Subcutaneous adipose tissue (tissue), 4 donors: ENCODE data around the gene XRCC5. TPM values are rescaled to one million over a fixed set of nuclear protein-coding genes. Genes with fewer than 3 reads are reported as not detected.

ENCODE experiments used
- CTCF ChIP-seq: fragments of 450-650 bp; IDR thresholded peaks from one replicate; pipeline ENCODE4 v1.5.1; 2016; ENCODE audit warnings: low read depth, mild to moderate bottlenecking, control low read depth, antibody characterized with exemption, moderate library complexity
- total RNA-seq, 4 donors: library from RNA; depleted of rRNA; stranded (reverse); fragments of >200 nt; gene quantifications; one replicate each; pipeline ENCODE4 v1.1.0, GENCODE V29; 2016

The XRCC5 gene
- total RNA-seq, 4 donors from 2014 or later, result 113 to 171 (median 132) TPM

GRCh38 chr2:216171011-216171410 lies 61.9 kb downstream of the XRCC5 start:
- no peak for TF ChIP-seq CTCF

- TF ChIP-seq CTCF, result no peak
These were observed 63.3 kb downstream of the XRCC5 start for GRCh38 chr2:216172493-216172892.

GRCh38 chr2:216179015-216179414 lies 69.9 kb downstream of the XRCC5 start:
- TF ChIP-seq CTCF, result no peak

- no peak for TF ChIP-seq CTCF
These were observed 72.2 kb downstream of the XRCC5 start for GRCh38 chr2:216181351-216181750.

- TF ChIP-seq CTCF, result no peak
These were observed 72.9 kb downstream of the XRCC5 start for GRCh38 chr2:216181953-216182461.

- no peak for TF ChIP-seq CTCF
These were observed 74.3 kb downstream of the XRCC5 start for GRCh38 chr2:216183462-216183861.

GRCh38 chr2:216188559-216188850 lies 79.4 kb downstream of the XRCC5 start:
- no peak for TF ChIP-seq CTCF

GRCh38 chr2:216188956-216189355 lies 79.8 kb downstream of the XRCC5 start:
- TF ChIP-seq CTCF, result no peak
